Lower leg skin (tissue), 3 donors: Measurements from ENCODE around the gene TLR10.

Experiments
- POLR2A ChIP-seq, 2 donors: fragments of 450-650 bp; IDR thresholded peaks; one replicate each; pipeline ENCODE4 v1.6.1; 2016 to 2017; ENCODE audit warnings: antibody characterized with exemption in 2 of 2, mild to moderate bottlenecking in 1 of 2, moderate library complexity in 1 of 2
- TF ChIP-seq, protein P1 (sequence below), 3 donors: fragments of 450-650 bp; IDR thresholded peaks; one replicate each; pipeline ENCODE4 v1.5.1; 2016; ENCODE audit warnings: antibody characterized with exemption in 3 of 3, mild to moderate bottlenecking in 3 of 3, moderate library complexity in 2 of 3

DNA sequence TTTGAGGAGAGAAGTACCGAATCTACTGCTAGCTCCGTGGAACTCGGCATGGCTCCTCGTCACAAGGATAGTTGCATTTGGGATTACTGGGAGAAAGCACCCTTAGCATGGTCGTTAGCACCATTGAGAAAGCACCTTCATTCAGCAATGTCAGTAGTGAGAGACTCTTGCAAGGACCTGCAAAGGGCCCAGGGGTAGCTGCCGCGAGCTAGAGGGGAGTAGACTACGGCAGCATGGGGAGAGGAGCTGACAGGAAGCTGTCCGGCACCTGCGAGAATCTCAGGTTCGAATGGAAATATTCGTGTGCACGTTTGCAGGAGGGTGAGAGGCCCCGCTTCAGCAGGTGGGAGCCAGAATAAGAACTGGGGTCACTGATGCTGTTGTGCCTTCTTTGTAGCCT is 20.2 kb downstream of the TLR10 start:
- TF ChIP-seq, protein P1, sequence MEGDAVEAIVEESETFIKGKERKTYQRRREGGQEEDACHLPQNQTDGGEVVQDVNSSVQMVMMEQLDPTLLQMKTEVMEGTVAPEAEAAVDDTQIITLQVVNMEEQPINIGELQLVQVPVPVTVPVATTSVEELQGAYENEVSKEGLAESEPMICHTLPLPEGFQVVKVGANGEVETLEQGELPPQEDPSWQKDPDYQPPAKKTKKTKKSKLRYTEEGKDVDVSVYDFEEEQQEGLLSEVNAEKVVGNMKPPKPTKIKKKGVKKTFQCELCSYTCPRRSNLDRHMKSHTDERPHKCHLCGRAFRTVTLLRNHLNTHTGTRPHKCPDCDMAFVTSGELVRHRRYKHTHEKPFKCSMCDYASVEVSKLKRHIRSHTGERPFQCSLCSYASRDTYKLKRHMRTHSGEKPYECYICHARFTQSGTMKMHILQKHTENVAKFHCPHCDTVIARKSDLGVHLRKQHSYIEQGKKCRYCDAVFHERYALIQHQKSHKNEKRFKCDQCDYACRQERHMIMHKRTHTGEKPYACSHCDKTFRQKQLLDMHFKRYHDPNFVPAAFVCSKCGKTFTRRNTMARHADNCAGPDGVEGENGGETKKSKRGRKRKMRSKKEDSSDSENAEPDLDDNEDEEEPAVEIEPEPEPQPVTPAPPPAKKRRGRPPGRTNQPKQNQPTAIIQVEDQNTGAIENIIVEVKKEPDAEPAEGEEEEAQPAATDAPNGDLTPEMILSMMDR (IDR thresholded peaks at IDR 0.05) = no peak
- no peak for TF ChIP-seq POLR2A (IDR thresholded peaks at IDR 0.05)
